Measurements from ENCODE around the gene GPS1. TPM values are rescaled to one million over a fixed set of nuclear protein-coding genes. Genes with fewer than 3 reads are reported as not detected.

Gene GPS1
- total RNA-seq, 1 donor from 2014 or later: 115 TPM

DNA sequence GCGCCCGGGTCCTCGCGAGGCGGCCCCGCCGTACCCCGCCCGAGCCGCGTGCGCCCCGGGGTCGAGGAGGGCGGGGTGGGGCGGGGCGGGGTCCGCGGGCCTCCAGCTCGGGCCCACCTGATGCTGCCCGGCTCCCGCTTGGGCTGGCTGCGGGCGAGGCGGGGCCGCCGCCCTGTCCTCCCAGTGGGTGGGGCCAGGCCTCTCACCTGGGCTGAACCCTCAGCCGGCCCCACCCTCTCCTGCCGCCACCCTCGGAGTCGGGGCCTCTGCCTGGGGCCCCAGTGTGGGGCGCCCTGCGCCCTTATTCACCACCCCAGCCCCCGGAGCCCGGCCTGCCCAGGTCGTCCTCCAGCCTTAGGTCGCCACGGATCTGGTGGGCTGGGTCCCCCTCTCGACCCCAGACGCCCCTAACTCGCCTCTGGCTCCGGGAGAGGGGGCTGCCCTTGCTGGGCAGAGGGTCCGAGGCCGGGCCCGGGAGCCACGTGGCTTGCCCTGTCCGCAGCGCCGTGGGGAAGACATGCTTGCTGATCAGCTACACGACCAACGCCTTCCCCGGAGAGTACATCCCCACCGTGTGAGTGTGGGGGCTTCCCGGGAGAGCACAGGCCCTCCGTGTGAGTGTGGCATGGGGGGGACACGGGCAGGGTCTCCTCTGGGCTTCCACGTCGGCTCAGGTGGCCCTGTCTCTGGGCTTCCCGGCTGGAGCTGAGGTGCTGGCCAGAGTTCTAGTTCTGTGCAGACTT lies 19.6 kb upstream of the GPS1 start:
- Mint-ChIP-seq H3K27ac (ENCODE audit: unreplicated experiment) (no peak overlapping the region), H3K9me3 (ENCODE audit: unreplicated experiment) (peaks cover 7% of the 10 kb centered on the region), H3K4me1 (ENCODE audit: low read depth, unreplicated experiment) (peaks cover 3% of the 10 kb centered on the region), H3K4me3 (ENCODE audit: unreplicated experiment) (peak overlapping the region; percentile 63), H3K27me3 (ENCODE audit: unreplicated experiment) (peaks cover 6% of the 10 kb centered on the region), H3K36me3 (ENCODE audit: unreplicated experiment) (no peaks in the 10 kb centered on the region)
- TF ChIP-seq, protein P1, sequence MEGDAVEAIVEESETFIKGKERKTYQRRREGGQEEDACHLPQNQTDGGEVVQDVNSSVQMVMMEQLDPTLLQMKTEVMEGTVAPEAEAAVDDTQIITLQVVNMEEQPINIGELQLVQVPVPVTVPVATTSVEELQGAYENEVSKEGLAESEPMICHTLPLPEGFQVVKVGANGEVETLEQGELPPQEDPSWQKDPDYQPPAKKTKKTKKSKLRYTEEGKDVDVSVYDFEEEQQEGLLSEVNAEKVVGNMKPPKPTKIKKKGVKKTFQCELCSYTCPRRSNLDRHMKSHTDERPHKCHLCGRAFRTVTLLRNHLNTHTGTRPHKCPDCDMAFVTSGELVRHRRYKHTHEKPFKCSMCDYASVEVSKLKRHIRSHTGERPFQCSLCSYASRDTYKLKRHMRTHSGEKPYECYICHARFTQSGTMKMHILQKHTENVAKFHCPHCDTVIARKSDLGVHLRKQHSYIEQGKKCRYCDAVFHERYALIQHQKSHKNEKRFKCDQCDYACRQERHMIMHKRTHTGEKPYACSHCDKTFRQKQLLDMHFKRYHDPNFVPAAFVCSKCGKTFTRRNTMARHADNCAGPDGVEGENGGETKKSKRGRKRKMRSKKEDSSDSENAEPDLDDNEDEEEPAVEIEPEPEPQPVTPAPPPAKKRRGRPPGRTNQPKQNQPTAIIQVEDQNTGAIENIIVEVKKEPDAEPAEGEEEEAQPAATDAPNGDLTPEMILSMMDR (IDR thresholded peaks at IDR 0.05; ENCODE audit: partially characterized antibody, unreplicated experiment): no peak
- no peak for DNase-seq

DNA sequence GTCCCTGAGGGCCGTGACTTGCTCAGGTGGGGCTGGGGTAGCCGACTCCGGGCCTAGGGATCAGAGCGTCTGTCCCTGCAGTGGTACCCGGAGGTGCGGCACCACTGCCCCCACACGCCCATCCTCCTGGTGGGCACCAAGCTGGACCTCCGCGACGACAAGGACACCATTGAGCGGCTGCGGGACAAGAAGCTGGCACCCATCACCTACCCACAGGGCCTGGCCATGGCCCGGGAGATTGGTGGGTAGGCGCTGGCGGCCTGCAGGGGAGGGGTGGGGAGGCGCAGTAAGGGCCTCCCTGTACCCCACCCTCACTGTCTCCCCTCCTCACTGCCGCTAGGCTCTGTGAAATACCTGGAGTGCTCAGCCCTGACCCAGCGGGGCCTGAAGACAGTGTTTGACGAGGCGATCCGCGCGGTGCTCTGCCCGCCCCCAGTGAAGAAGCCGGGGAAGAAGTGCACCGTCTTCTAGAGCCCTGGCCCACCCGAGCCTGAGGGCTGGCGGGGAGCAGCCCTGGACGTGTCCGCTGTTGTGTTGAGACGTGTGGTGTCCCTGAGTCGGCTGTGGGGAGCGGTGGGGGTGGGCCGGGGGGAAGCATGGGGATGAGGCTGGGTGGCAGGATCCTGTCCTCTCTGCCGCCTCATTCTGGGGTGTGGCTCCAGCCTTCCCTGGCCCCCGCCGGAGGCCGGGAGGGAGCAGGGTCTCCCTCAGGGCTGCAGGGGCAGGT lies 18.2 kb upstream of the GPS1 start:
- Mint-ChIP-seq H3K27me3 (ENCODE audit: unreplicated experiment) (peaks cover 6% of the 10 kb centered on the region), H3K36me3 (ENCODE audit: unreplicated experiment) (no peaks in the 10 kb centered on the region), H3K27ac (ENCODE audit: unreplicated experiment) (no peak overlapping the region), H3K4me3 (ENCODE audit: unreplicated experiment) (peak overlapping the region; percentile 70), H3K9me3 (ENCODE audit: unreplicated experiment) (peaks cover 8% of the 10 kb centered on the region), H3K4me1 (ENCODE audit: low read depth, unreplicated experiment) (peaks cover 6% of the 10 kb centered on the region)
- DNase-seq: no peak
- TF ChIP-seq, protein P1 (IDR thresholded peaks at IDR 0.05; ENCODE audit: partially characterized antibody, unreplicated experiment): no peak

DNA sequence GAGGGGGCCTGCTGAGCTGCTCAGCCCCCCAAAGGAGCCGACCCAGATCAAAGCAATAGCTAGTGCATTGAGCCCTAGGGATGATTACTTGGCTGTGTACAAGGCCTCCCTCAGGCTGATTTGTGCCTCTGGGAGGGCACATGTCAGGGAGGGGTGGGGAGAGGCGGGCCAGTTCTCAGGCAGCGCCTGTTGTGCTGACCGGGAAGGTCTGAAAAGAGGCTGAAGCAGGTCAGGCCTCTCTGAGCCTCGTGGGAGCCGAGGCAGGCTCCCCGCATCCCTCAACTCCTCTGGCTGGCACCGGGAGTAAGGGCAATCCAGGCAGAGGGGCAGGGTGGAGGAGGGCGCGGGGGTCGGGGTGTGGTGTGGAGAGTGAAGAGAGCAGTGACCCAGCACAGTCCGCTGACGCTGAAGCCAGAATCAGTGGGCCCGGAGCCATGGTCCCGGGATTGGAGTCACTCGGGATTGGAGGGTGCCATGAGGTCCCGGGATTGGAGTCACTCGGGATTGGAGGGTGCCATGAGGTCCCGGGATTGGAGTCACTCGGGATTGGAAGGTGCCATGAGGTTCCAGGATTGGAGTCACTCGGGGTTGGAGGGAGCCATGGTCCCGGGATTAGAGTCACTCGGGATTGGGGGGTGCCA lies 17.2 kb upstream of the GPS1 start:
- Mint-ChIP-seq H3K27me3 (ENCODE audit: unreplicated experiment) (peaks cover 10% of the 10 kb centered on the region), H3K36me3 (ENCODE audit: unreplicated experiment) (no peaks in the 10 kb centered on the region), H3K9me3 (ENCODE audit: unreplicated experiment) (peaks cover 8% of the 10 kb centered on the region), H3K27ac (ENCODE audit: unreplicated experiment) (no peak overlapping the region), H3K4me3 (ENCODE audit: unreplicated experiment) (no peak overlapping the region), H3K4me1 (ENCODE audit: low read depth, unreplicated experiment) (peaks cover 6% of the 10 kb centered on the region)
- TF ChIP-seq, protein P1 (IDR thresholded peaks at IDR 0.05; ENCODE audit: partially characterized antibody, unreplicated experiment): no peak
- DNase-seq: no peak

DNA sequence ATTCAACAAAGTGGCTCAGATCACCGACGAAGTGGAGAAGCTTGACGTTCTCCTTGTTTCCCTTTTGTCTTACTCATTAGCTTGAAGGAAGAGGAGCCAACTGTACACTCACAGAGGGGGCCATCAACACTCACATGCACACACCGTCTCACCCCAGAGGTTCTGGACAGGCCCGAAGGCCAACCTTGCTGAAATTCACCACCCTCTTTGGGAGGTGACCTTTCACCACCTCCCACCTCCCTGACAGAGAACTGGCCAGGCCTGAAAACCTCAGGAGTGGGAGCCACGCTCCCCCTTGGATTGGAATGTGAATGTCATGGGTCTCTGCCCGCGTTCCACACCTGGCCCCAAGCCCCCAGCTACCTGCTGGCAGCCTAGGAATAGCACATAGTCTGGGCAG lies 16.2 kb upstream of the GPS1 start:
- Mint-ChIP-seq H3K4me1 (ENCODE audit: low read depth, unreplicated experiment) (peaks cover 4% of the 10 kb centered on the region), H3K4me3 (ENCODE audit: unreplicated experiment) (peak overlapping the region; percentile 56)

More for the DNA sequence above, 16.2 kb upstream of the GPS1 start:
- DNase-seq: no peak
- Mint-ChIP-seq H3K27ac (ENCODE audit: unreplicated experiment) (no peak overlapping the region), H3K36me3 (ENCODE audit: unreplicated experiment) (no peaks in the 10 kb centered on the region), H3K9me3 (ENCODE audit: unreplicated experiment) (peaks cover 8% of the 10 kb centered on the region), H3K27me3 (ENCODE audit: unreplicated experiment) (peaks cover 7% of the 10 kb centered on the region)
- TF ChIP-seq, protein P1 (IDR thresholded peaks at IDR 0.05; ENCODE audit: partially characterized antibody, unreplicated experiment): no peak

Data from glutamatergic neuron (in vitro differentiated cells).